ENCODE results near the gene DOC2B.
"Not testable (repeated sequence)": the region's sequence is repeated elsewhere in the genome, so short reads cannot be mapped to it uniquely, and the experiment has no call there.

DOC2B gene

GRCh38 chr17:172401-172800 lies 9.0 kb downstream of the DOC2B start:
- no peak overlapping the region for H3K4me3 ChIP-seq (ENCODE audit: control insufficient read depth, low read depth, low read length)
- DNase-seq (ENCODE audit: low read depth) = no peak
- no peak for TF ChIP-seq CTCF (IDR thresholded peaks at IDR 0.05; ENCODE audit: control insufficient read depth, insufficient read depth, low read depth, low read length, missing control alignments)

GRCh38 chr17:171871-172270 lies 9.6 kb downstream of the DOC2B start:
- no peak overlapping the region for H3K4me3 ChIP-seq (ENCODE audit: control insufficient read depth, low read depth, low read length)
- no peak for TF ChIP-seq CTCF (IDR thresholded peaks at IDR 0.05; ENCODE audit: control insufficient read depth, insufficient read depth, low read depth, low read length, missing control alignments)
- no peak for DNase-seq (ENCODE audit: low read depth)

DNA sequence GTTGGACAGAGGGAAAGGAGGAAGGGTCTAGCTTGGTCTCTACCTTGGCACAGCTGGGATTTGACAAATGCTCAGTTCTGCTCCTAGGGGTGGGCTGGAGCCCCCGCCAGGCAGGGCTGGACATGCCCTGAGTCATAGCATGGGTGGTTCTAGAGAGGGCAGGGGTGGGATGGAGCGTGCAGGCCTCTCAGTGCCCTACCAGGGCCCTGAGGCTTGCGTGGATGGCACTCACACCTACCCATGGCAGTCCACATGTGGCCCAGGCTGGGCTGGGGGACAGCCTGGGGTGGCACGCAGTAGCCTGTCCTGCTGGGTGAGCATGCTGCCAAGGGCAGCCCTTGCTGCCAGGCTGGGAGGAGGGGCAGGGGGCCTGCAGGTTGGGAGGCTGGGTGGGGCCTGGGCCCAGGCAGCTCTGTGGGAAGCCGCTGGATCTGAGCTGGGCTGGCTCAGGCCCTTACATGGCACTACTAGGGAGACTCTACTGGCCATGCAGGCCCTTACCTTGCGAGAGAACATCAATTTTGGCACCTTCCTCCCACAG lies 11.2 kb downstream of the DOC2B start:
- no peak for DNase-seq (ENCODE audit: low read depth)
- H3K4me3 ChIP-seq (ENCODE audit: control insufficient read depth, low read depth, low read length) = no peak overlapping the region
- no peak for TF ChIP-seq CTCF (IDR thresholded peaks at IDR 0.05; ENCODE audit: control insufficient read depth, insufficient read depth, low read depth, low read length, missing control alignments)

DNA sequence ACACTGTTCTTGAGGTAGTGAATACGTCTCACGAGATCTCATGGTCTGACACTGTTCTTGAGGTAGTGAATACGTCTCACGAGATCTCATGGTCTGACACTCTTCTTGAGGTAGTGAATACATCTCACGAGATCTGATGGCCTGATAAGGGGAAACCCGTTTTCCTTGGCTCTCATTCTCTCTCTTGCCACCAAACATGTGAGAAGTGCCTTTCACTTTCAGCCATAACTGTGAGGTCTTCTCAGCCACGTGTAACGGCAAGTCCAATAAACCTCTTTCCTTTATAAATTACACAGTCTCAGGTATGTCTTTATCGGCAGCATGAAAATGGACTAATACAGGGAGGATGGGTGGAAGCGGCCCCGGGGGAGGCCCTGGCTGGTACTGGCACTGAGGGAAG lies 12.8 kb downstream of the DOC2B start:
- not testable (repeated sequence) for H3K4me3 ChIP-seq (ENCODE audit: control insufficient read depth, low read depth, low read length); DNase-seq (ENCODE audit: low read depth)

DNA sequence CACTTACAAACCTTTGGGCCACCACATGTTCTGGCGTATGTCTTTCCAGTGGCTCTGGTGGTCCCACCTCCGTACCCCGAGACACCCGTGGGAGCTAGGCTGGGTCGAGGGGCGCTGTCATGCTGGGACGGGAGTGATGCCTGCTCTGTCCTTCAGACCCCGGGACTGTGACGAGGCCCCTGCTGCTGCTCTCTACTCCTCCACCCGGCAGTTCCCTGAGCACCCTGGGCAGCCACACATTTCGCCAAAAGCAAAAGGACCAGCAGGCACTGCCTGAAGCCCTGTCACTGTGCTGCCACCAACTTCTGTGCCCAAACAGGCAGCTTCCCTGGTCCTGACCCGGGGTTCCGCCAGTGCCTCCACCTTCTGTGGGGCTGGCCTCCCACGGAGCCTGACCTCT lies 15.5 kb downstream of the DOC2B start:
- no peak for DNase-seq (ENCODE audit: low read depth)

GRCh38 chr17:164303-165235 lies 16.9 kb downstream of the DOC2B start:
- DNase-seq (ENCODE audit: low read depth) = peak; percentile 11
- no peak overlapping the region for H3K4me3 ChIP-seq (ENCODE audit: control insufficient read depth, low read depth, low read length)
- TF ChIP-seq CTCF (IDR thresholded peaks at IDR 0.05; ENCODE audit: control insufficient read depth, insufficient read depth, low read depth, low read length, missing control alignments) = peak; percentile 61

More for the DNA sequence above, 15.5 kb downstream of the DOC2B start:
- no peak overlapping the region for H3K4me3 ChIP-seq (ENCODE audit: control insufficient read depth, low read depth, low read length)
- no peak for TF ChIP-seq CTCF (IDR thresholded peaks at IDR 0.05; ENCODE audit: control insufficient read depth, insufficient read depth, low read depth, low read length, missing control alignments)

GRCh38 chr17:163514-164098 lies 17.8 kb downstream of the DOC2B start:
- no peak overlapping the region for H3K4me3 ChIP-seq (ENCODE audit: control insufficient read depth, low read depth, low read length)
- peak; percentile 48 for TF ChIP-seq CTCF (IDR thresholded peaks at IDR 0.05; ENCODE audit: control insufficient read depth, insufficient read depth, low read depth, low read length, missing control alignments)
- DNase-seq (ENCODE audit: low read depth) = no peak

Data from AG09309 (cell line).